Fibroblast of lung (primary cell): ENCODE results near the gene UBXN6. TPM values are rescaled to one million over a fixed set of nuclear protein-coding genes. Genes with fewer than 3 reads are reported as not detected.

Experiments used
- DNase-seq, 2 donors: peaks; one replicate each; pipeline versions ENCODE4 v3.0.0 to v3.0.0-alpha.2; 2010; ENCODE audit warnings: low read depth in 2 of 2
- H2AFZ ChIP-seq: 2 replicates; pipeline ENCODE4 v1.5.1; 2012; ENCODE audit warnings: low read length, control low read depth, inconsistent platforms
- H3K27ac ChIP-seq: 2 replicates; pipeline ENCODE4 v1.5.1; 2011; ENCODE audit warnings: low read length, control low read depth; ENCODE audit not compliant: insufficient read depth
- H3K27me3 ChIP-seq: 2 replicates; pipeline ENCODE4 v1.5.1; 2011; ENCODE audit warnings: mild to moderate bottlenecking, low read length; ENCODE audit not compliant: control insufficient read depth, insufficient read depth
- H3K36me3 ChIP-seq: 2 replicates; pipeline ENCODE4 v1.5.1; 2011; ENCODE audit warnings: low read length; ENCODE audit not compliant: control insufficient read depth, insufficient read depth
- H3K4me1 ChIP-seq: 2 replicates; pipeline ENCODE4 v1.5.1; 2011; ENCODE audit warnings: low read length; ENCODE audit not compliant: control insufficient read depth, insufficient read depth; ENCODE audit errors: extremely low read depth
- H3K4me2 ChIP-seq: 2 replicates; pipeline ENCODE4 v1.5.1; 2011; ENCODE audit warnings: low read length, control low read depth; ENCODE audit not compliant: insufficient read depth; ENCODE audit errors: extremely low read depth
- H3K4me3 ChIP-seq, 4 experiments: fragments of 200-600 bp in 1 of 4; sonication (generic) in 1 of 4; replicated peaks in 1 of 4; 2 replicates each; pipeline ENCODE4 v1.5.1; 2011 to 2016; ENCODE audit warnings: low read length in 4 of 4, low read depth in 3 of 4, mild to moderate bottlenecking in 3 of 4, control low read depth in 2 of 4, inconsistent platforms in 1 of 4, mixed read lengths in 1 of 4; ENCODE audit not compliant: insufficient read depth in 1 of 4; ENCODE audit errors: control extremely low read depth in 1 of 4
- H3K79me2 ChIP-seq: 2 replicates; pipeline ENCODE4 v1.5.1; 2012; ENCODE audit warnings: mild to moderate bottlenecking, low read length, inconsistent platforms; ENCODE audit not compliant: control insufficient read depth, insufficient read depth
- H3K9ac ChIP-seq: 2 replicates; pipeline ENCODE4 v1.5.1; 2011; ENCODE audit warnings: mild to moderate bottlenecking, low read length, control low read depth; ENCODE audit not compliant: insufficient read depth
- H3K9me3 ChIP-seq: 2 replicates; pipeline ENCODE4 v1.5.1; 2012; ENCODE audit warnings: low read depth, low read length; ENCODE audit not compliant: control insufficient read depth, insufficient read depth
- H4K20me1 ChIP-seq: 2 replicates; pipeline ENCODE4 v1.5.1; 2011; ENCODE audit warnings: low read length; ENCODE audit not compliant: control insufficient read depth, insufficient read depth; ENCODE audit errors: extremely low read depth
- EZH2 ChIP-seq: IDR thresholded peaks from 2 replicates; pipeline ENCODE4 v1.5.1; 2012; ENCODE audit warnings: low read length, control low read depth, mild to moderate bottlenecking; ENCODE audit errors: missing control alignments
- polyA plus RNA-seq, 2 donors: library from polyadenylated mRNA; depleted of rRNA in 1 of 2; stranded (reverse) in 1 of 2; unstranded in 1 of 2; fragments of >200 nt; gene quantifications; 2 replicates each; pipeline ENCODE4 v1.2.1, GENCODE V29; 2011 to 2012; ENCODE audit warnings: missing spikeins in 1 of 2
- total RNA-seq: library from RNA; depleted of rRNA; stranded (reverse); fragments of >200 nt; gene quantifications from 2 replicates; pipeline ENCODE4 v1.2.1, GENCODE V29; 2014
- TF ChIP-seq, protein P1 (sequence below), 2 donors: IDR thresholded peaks in 1 of 2; conservative IDR thresholded peaks in 1 of 2; 1 replicate in 1 of 2; 2 replicates in 1 of 2; pipeline ENCODE4 v1.5.1; 2011 to 2012; ENCODE audit warnings: low read length in 2 of 2, control low read depth in 1 of 2, inconsistent platforms in 1 of 2, low read depth in 1 of 2, mild to moderate bottlenecking in 1 of 2

UBXN6 gene
- total and polyA plus RNA-seq, 2 donors (not counting 1 experiment from before 2014, with no cell fraction given): 49.1 to 114 TPM

DNA sequence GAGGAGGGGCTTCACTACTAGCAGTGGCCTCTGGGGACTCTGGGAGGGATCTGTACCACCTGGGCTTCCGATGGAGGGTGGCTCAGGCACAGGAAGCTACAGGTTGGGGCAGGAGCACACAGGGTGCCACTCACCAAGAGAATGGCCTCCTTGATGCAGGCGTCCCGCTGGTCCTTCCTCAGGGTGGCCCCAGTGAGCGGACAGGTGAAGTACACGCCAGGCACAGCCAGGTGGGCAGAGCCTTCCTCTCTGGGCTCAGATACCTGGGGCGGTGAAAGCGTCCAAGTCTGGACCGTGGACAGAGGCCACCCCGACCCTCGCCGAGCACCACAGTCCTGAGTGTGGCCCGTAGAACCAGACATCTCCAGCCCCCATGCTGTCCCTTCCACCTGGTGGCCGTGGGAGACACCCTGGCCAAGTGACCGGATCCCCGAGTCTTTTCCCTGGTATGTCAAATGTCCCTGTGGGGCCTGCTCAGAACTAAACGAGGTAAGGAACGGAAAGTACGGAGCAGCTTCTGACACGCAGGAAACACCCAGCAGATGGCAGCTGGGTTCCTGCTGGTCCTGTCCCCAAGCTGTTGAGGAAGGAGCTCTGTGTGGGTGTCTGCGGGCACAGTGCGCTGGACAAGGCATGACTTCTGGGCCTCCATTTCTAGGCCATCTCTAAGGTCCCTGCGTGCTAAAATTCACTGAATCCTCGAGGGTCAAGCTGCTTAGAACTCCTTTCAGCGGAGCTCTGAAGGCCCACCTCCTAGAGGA, 5.2 kb downstream of the UBXN6 start:
- no peaks in the 10 kb centered on the region for H3K9me3 ChIP-seq
- DNase-seq: no peak
- no peaks in the 10 kb centered on the region for H4K20me1 ChIP-seq
- H3K36me3 ChIP-seq: peaks cover 47% of the 10 kb centered on the region
- no peak overlapping the region for H2AFZ ChIP-seq
- no peak for TF ChIP-seq EZH2
- TF ChIP-seq, protein P1, sequence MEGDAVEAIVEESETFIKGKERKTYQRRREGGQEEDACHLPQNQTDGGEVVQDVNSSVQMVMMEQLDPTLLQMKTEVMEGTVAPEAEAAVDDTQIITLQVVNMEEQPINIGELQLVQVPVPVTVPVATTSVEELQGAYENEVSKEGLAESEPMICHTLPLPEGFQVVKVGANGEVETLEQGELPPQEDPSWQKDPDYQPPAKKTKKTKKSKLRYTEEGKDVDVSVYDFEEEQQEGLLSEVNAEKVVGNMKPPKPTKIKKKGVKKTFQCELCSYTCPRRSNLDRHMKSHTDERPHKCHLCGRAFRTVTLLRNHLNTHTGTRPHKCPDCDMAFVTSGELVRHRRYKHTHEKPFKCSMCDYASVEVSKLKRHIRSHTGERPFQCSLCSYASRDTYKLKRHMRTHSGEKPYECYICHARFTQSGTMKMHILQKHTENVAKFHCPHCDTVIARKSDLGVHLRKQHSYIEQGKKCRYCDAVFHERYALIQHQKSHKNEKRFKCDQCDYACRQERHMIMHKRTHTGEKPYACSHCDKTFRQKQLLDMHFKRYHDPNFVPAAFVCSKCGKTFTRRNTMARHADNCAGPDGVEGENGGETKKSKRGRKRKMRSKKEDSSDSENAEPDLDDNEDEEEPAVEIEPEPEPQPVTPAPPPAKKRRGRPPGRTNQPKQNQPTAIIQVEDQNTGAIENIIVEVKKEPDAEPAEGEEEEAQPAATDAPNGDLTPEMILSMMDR (conservative IDR thresholded peaks at IDR 0.05 in 1 of 2, IDR thresholded peaks at IDR 0.05 in 1 of 2; ENCODE audit: low read depth in 1 of 2, low read length in 2 of 2): no peak
- no peak overlapping the region for H3K27ac ChIP-seq
- peaks cover 18% of the 10 kb centered on the region for H3K4me1 ChIP-seq
- no peak overlapping the region for H3K9ac ChIP-seq
- no peak overlapping the region for H3K4me2 ChIP-seq
- peaks cover 27% of the 10 kb centered on the region for H3K79me2 ChIP-seq
- H3K27me3 ChIP-seq: no peaks in the 10 kb centered on the region
- H3K4me3 ChIP-seq: no peak overlapping the region

DNA sequence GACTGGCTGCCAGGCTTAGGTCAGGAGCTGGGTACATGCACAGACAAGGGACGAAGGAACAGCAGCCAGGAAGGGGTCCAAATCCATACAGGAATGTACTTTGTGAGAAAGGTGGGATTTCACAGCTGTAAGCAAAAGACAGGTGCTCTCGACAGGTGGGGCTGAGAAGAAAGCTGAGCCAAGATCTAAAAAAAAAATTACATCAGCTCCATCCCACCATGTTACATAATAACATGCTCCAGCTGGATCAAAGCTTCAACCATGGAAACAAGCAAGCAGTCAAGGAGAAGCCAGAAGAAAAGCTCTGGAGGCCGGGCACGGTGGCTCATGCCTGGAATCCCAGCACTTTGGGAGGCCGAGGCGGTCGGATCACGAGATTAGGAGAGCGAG, 8.0 kb downstream of the UBXN6 start:
- no peak for TF ChIP-seq EZH2
- TF ChIP-seq, protein P1 (conservative IDR thresholded peaks at IDR 0.05 in 1 of 2, IDR thresholded peaks at IDR 0.05 in 1 of 2; ENCODE audit: low read depth in 1 of 2, low read length in 2 of 2): no peak
- H3K4me3 ChIP-seq: no peak overlapping the region
- H3K79me2 ChIP-seq: peaks cover 7% of the 10 kb centered on the region
- H3K36me3 ChIP-seq: peaks cover 70% of the 10 kb centered on the region
- no peak overlapping the region for H3K27ac ChIP-seq
- H3K27me3 ChIP-seq: no peaks in the 10 kb centered on the region
- H4K20me1 ChIP-seq: no peaks in the 10 kb centered on the region
- H3K9ac ChIP-seq: no peak overlapping the region
- peak overlapping the region; percentile 13 for H3K4me2 ChIP-seq
- H2AFZ ChIP-seq: no peak overlapping the region
- no peak for DNase-seq
- peaks cover 5% of the 10 kb centered on the region for H3K4me1 ChIP-seq
- H3K9me3 ChIP-seq: no peaks in the 10 kb centered on the region

DNA sequence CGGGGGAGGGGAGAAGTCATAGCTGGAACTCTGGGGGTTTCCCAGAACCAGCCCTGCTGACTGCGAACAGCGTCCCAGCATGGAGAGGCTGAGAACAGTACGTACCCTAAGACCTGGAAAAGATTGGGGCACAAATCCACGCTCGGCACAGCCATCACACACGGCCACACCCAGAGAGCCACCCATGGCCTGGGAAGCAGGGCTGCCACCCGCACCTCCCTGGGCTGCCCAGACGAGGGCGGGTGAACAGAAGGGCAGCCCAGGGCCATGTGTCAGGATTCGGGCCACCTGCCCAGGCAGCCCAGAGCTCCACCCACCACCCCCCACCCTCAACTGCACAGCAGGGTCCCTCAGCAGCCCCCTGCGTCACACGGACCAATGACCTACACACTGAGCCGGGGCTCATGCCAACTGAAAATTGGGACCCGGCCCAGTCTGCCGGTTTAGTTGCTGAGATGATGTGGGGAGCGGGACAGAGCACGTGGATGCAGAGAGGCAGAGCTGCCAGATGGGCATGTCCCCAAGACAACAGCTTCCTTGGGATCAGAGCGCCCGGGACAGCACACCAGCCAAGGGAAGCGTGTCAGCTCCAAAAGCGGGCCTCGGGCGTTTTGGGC, 8.5 kb downstream of the UBXN6 start:
- no peaks in the 10 kb centered on the region for H3K27me3 ChIP-seq
- H2AFZ ChIP-seq: no peak overlapping the region
- H3K4me1 ChIP-seq: peaks cover 2% of the 10 kb centered on the region
- H3K9ac ChIP-seq: no peak overlapping the region
- no peak overlapping the region for H3K4me3 ChIP-seq
- H3K27ac ChIP-seq: peak overlapping the region; percentile 14
- no peaks in the 10 kb centered on the region for H4K20me1 ChIP-seq
- peaks cover 2% of the 10 kb centered on the region for H3K79me2 ChIP-seq
- TF ChIP-seq EZH2: no peak
- TF ChIP-seq, protein P1 (conservative IDR thresholded peaks at IDR 0.05 in 1 of 2, IDR thresholded peaks at IDR 0.05 in 1 of 2; ENCODE audit: low read depth in 1 of 2, low read length in 2 of 2): no peak
- peaks cover 70% of the 10 kb centered on the region for H3K36me3 ChIP-seq
- H3K4me2 ChIP-seq: peak overlapping the region; percentile 13
- no peaks in the 10 kb centered on the region for H3K9me3 ChIP-seq
- DNase-seq: peak in 1 of 2 donors; percentile 60
